CD4-positive, alpha-beta T cell (primary cell): ENCODE results near the gene FOSL2. TPM values are rescaled to one million over a fixed set of nuclear protein-coding genes. Genes with fewer than 3 reads are reported as not detected.

Source experiments
- ATAC-seq: fragments of 200-7000 bp; cut with Tn5 transposase; one replicate; pipeline ENCODE4 v1.10.0; 2022; ENCODE audit warnings: mild to moderate bottlenecking; ENCODE audit not compliant: poor library complexity
- CTCF ChIA-PET: fragments of 350-600 bp; sonication (Branson Sonifier 250); formaldehyde crosslinking; loops from one replicate; lab custom pipeline; 2021; ENCODE audit warnings: antibody characterized with exemption, inconsistent platforms; lab: Charles Lee
- POLR2A ChIA-PET: fragments of 350-600 bp; sonication (Branson Sonifier 250); formaldehyde crosslinking; loops from one replicate; lab custom pipeline; 2021; ENCODE audit warnings: antibody characterized with exemption, inconsistent platforms; lab: Charles Lee
- DNase-seq, 14 experiments: peaks; one replicate each; pipeline ENCODE4 v3.0.0-alpha.2; 2013 to 2020; ENCODE audit warnings: mixed read lengths in 2 of 14
- H3K27ac ChIP-seq, 2 donors: one replicate each; pipeline versions ENCODE4 v1.5.1 to v1.7.0; 2013; ENCODE audit warnings: low read length in 2 of 2, low read depth in 1 of 2, mild to moderate bottlenecking in 1 of 2
- H3K27me3 ChIP-seq, 2 experiments: 1 replicate in 1 of 2; 2 replicates in 1 of 2; pipeline versions ENCODE4 v1.6.1 to v1.7.0; 2013; ENCODE audit warnings: low read length in 2 of 2, control low read depth in 1 of 2, mild to moderate bottlenecking in 1 of 2, moderate library complexity in 1 of 2; ENCODE audit not compliant: insufficient read depth in 2 of 2, control insufficient read depth in 1 of 2
- H3K36me3 ChIP-seq: one replicate; pipeline ENCODE4 v1.6.1; 2013; ENCODE audit warnings: low read length, control low read depth; ENCODE audit not compliant: insufficient read depth
- H3K4me1 ChIP-seq: one replicate; pipeline ENCODE4 v1.6.1; 2013; ENCODE audit warnings: low read length, control low read depth; ENCODE audit not compliant: insufficient read depth
- H3K4me3 ChIP-seq: one replicate; pipeline ENCODE4 v1.5.1; 2013; ENCODE audit warnings: mild to moderate bottlenecking, low read length, moderate library complexity
- H3K9me3 ChIP-seq, 2 experiments: 1 replicate in 1 of 2; 2 replicates in 1 of 2; pipeline versions ENCODE4 v1.6.1 to v1.7.0; 2013; ENCODE audit warnings: low read length in 2 of 2, mild to moderate bottlenecking in 2 of 2, control low read depth in 1 of 2, moderate library complexity in 1 of 2; ENCODE audit not compliant: control insufficient read depth in 1 of 2, insufficient read depth in 1 of 2
- H3K27ac Mint-ChIP-seq: one replicate; pipeline ENCODE4 v1.8.0; 2020; ENCODE audit warnings: mixed read lengths
- H3K27me3 Mint-ChIP-seq: one replicate; pipeline ENCODE4 v1.8.0; 2021; ENCODE audit warnings: mixed read lengths
- H3K36me3 Mint-ChIP-seq: one replicate; pipeline ENCODE4 v1.8.0; 2021; ENCODE audit warnings: low read depth, mixed read lengths
- H3K4me1 Mint-ChIP-seq: one replicate; pipeline ENCODE4 v1.8.0; 2021; ENCODE audit warnings: low read depth, mixed read lengths
- H3K4me3 Mint-ChIP-seq: one replicate; pipeline ENCODE4 v1.8.0; 2020; ENCODE audit warnings: mild to moderate bottlenecking, mixed read lengths
- H3K9me3 Mint-ChIP-seq: one replicate; pipeline ENCODE4 v1.8.0; 2020; ENCODE audit warnings: mixed read lengths
- CTCF ChIP-seq: fragments of 200-600 bp; IDR thresholded peaks from one replicate; pipeline ENCODE4 v1.8.0; 2022; ENCODE audit warnings: antibody characterized with exemption, mild to moderate bottlenecking
- intact Hi-C, 2 experiments: fragments of 100-400 bp; cut with DNase I in 1 of 2; cut with micrococcal nuclease in 1 of 2; formaldehyde crosslinking; loops; one replicate each; pipeline versions ENCODE4 v1.15.1 to v1.9.0; 2023 to 2025; cut with DNase I, micrococcal nuclease
- total RNA-seq, 174 experiments: library from RNA in 2 of 174; stranded (reverse) in 2 of 174; gene quantifications; one replicate each; pipeline ENCODE4 v1.2.3 and lab custom pipeline; 2021 to 2026

Gene FOSL2
- total RNA-seq, 2 experiments from 2014 or later = 152 to 155 TPM

GRCh38 chr2:28462122-28462521 lies 69.5 kb downstream of the FOSL2 start:
- DNase-seq (no peak), ATAC-seq (no peak)
- intact Hi-C loops = no loop called here
- H3K4me3 Mint-ChIP-seq = no peak overlapping the region
- no peak overlapping the region for H3K4me3 ChIP-seq
- no peaks in the 10 kb centered on the region for H3K9me3 Mint-ChIP-seq
- no peak for TF ChIP-seq CTCF
- H3K9me3 ChIP-seq = no peaks in the 10 kb centered on the region
- H3K4me1 Mint-ChIP-seq = no peaks in the 10 kb centered on the region
- no peaks in the 10 kb centered on the region for H3K4me1 ChIP-seq
- H3K27me3 ChIP-seq = no peaks in the 10 kb centered on the region
- ChIA-PET POLR2A (no interaction called here), CTCF (no interaction called here)
- H3K36me3 Mint-ChIP-seq = no peaks in the 10 kb centered on the region
- no peak overlapping the region for H3K27ac Mint-ChIP-seq
- H3K27me3 Mint-ChIP-seq = no peaks in the 10 kb centered on the region
- H3K36me3 ChIP-seq = no peaks in the 10 kb centered on the region
- H3K27ac ChIP-seq = no peak overlapping the region

- Histone ChIP-seq H3K4me1 (no peaks in the 10 kb centered on the region), H3K27ac (no peak overlapping the region), H3K9me3 (no peaks in the 10 kb centered on the region), H3K4me3 (no peak overlapping the region), H3K36me3 (no peaks in the 10 kb centered on the region), H3K27me3 (no peaks in the 10 kb centered on the region)
- ChIA-PET POLR2A (no interaction called here), CTCF (no interaction called here)
- no peaks in the 10 kb centered on the region for H3K36me3 Mint-ChIP-seq
- no peak overlapping the region for H3K27ac Mint-ChIP-seq
- no peak for DNase-seq
- intact Hi-C loops = no loop called here
- H3K4me1 Mint-ChIP-seq = no peaks in the 10 kb centered on the region
- ATAC-seq = no peak
- no peak overlapping the region for H3K4me3 Mint-ChIP-seq
- H3K9me3 Mint-ChIP-seq = no peaks in the 10 kb centered on the region
- TF ChIP-seq CTCF = no peak
- H3K27me3 Mint-ChIP-seq = no peaks in the 10 kb centered on the region
Observed at GRCh38 chr2:28463211-28463816, 70.7 kb downstream of the FOSL2 start.

GRCh38 chr2:28463893-28464292 lies 71.2 kb downstream of the FOSL2 start:
- Histone ChIP-seq H3K9me3 (no peaks in the 10 kb centered on the region), H3K27ac (no peak overlapping the region), H3K36me3 (no peaks in the 10 kb centered on the region), H3K4me1 (no peaks in the 10 kb centered on the region), H3K27me3 (no peaks in the 10 kb centered on the region), H3K4me3 (no peak overlapping the region)
- no peaks in the 10 kb centered on the region for H3K4me1 Mint-ChIP-seq
- H3K27me3 Mint-ChIP-seq = no peaks in the 10 kb centered on the region
- no peak for ATAC-seq
- ChIA-PET CTCF (no interaction called here), POLR2A (no interaction called here)
- H3K36me3 Mint-ChIP-seq = no peaks in the 10 kb centered on the region
- H3K4me3 Mint-ChIP-seq = no peak overlapping the region
- no peak for TF ChIP-seq CTCF
- intact Hi-C loops = no loop called here
- H3K27ac Mint-ChIP-seq = no peak overlapping the region
- H3K9me3 Mint-ChIP-seq = no peaks in the 10 kb centered on the region
- no peak for DNase-seq
